Effector memory CD8-positive, alpha-beta T cell (primary cell): ENCODE measurements around the gene COX20.
A peak's percentile ranks its signal among the peaks of the same experiment; 100 is the strongest.

ENCODE experiments used
- ATAC-seq: fragments of 150-1000 bp; cut with Tn5 transposase; replicated peaks from 2 replicates; pipeline ENCODE4 v1.10.0; 2021; ENCODE audit warnings: mild to moderate bottlenecking, moderate library complexity
- DNase-seq, 3 experiments: peaks; one replicate each; pipeline ENCODE4 v3.0.0; 2021
- H3K27ac Mint-ChIP-seq, 2 donors: one replicate each; pipeline ENCODE4 v1.8.0; 2022; ENCODE audit warnings: mild to moderate bottlenecking in 2 of 2, mixed read lengths in 2 of 2, moderate library complexity in 2 of 2
- H3K27me3 Mint-ChIP-seq, 2 donors: one replicate each; pipeline ENCODE4 v1.8.0; 2022; ENCODE audit warnings: mixed read lengths in 2 of 2
- H3K36me3 Mint-ChIP-seq: one replicate; pipeline ENCODE4 v1.8.0; 2022; ENCODE audit warnings: mild to moderate bottlenecking, moderate library complexity, mixed read lengths; ENCODE audit not compliant: insufficient read depth
- H3K4me1 Mint-ChIP-seq, 2 donors: one replicate each; pipeline ENCODE4 v1.8.0; 2022; ENCODE audit warnings: low read depth in 2 of 2, mixed read lengths in 2 of 2
- H3K4me3 Mint-ChIP-seq, 2 donors: one replicate each; pipeline ENCODE4 v1.8.0; 2022; ENCODE audit warnings: mild to moderate bottlenecking in 2 of 2, mixed read lengths in 2 of 2, moderate library complexity in 2 of 2
- H3K9me3 Mint-ChIP-seq, 2 donors: one replicate each; pipeline ENCODE4 v1.8.0; 2022; ENCODE audit warnings: mixed read lengths in 2 of 2

The COX20 gene

DNA sequence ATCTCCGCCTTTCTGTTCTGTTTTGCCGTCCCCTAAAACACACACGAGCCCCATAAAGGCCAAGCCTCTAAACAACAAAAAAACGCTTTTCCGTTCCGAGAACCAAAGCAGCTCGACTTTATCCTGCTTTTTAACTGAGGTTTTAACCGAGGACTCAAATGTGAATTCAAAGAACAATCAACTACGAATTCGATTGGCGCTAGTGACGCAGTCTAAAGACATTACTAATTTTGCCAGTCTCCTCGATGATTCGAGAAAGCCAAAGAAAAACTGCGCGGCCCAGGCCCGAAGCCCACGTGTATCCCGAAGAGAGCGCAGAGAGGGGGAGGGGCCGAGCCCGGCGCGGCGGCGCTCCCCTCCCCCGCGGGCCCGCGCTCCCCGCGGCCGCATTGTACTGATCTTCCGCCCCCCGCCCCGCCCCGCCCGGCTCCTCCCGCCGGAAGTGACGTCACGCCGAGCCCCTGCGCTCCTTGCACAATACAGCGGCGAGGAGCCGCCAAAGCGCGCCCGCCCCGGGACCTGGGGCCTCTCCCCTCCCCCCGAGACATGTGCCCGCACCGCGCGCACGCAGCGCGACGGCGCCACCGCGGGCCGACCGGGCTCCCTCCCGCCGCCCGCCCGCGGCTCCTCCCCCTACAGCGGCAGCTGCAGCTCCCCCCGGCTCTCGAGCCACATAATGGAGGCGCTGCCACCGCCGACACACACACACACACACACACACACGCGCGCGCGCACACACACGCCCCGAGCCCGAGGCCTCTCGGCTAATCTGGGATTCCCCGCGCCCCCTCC lies 27.4 kb downstream of the COX20 start:
- DNase-seq (peak; percentile 88 to 91 (median 89)), ATAC-seq (peak; percentile 58)
- peak overlapping the region; percentile 98 to 100 for H3K27ac Mint-ChIP-seq
- H3K4me3 Mint-ChIP-seq = peak overlapping the region; percentile 90 to 97
- H3K4me1 Mint-ChIP-seq = peaks cover 31 to 46% of the 10 kb centered on the region in 2 donors
- H3K27me3 Mint-ChIP-seq = no peaks in the 10 kb centered on the region
- no peaks in the 10 kb centered on the region for H3K9me3 Mint-ChIP-seq
- peaks cover 77% of the 10 kb centered on the region for H3K36me3 Mint-ChIP-seq

DNA sequence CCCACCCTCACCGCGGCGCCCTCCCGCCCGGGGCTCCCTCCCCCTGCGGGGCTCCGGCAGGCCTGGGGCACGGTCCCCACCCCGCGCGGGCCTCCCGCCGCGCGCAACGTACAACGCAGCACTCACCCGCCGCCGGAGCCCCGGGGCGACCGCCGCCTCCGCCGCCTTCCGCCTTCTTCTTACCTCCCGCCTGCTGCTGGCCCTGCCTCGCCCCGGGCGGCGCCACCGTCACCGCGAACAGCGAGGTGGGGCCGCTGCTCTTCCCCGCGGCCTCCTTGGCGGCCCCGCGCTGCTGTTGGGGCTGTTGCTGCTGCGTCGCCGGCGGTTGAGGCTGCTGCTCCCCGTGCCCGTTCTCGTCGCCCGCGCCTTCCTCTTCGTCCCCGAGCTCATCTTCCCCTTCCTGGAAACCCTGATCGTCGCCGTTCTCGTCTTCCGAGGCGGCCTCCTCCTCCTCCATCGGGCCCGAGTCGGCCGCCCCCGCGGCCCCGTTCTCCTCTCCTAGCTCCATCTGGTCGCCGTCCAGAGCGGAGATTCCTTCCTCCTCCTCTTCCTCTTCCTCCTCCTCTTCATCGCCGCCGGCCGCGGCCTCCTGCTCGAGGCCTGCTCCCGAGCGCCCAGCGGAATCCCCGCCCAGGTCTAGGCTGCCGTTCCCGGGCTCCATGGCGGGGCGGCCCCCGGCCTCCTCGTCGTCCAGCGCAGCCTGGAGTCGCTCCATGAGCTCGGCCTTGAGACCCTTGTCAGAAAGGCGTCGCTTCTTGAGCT lies 28.2 kb downstream of the COX20 start:
- Mint-ChIP-seq H3K36me3 (peaks cover 69% of the 10 kb centered on the region), H3K4me1 (peaks cover 27 to 43% of the 10 kb centered on the region in 2 donors), H3K4me3 (peak overlapping the region; percentile 90 to 97), H3K9me3 (no peaks in the 10 kb centered on the region), H3K27me3 (no peaks in the 10 kb centered on the region), H3K27ac (peak overlapping the region; percentile 98 to 100)
- no peak for DNase-seq
- ATAC-seq = no peak

DNA sequence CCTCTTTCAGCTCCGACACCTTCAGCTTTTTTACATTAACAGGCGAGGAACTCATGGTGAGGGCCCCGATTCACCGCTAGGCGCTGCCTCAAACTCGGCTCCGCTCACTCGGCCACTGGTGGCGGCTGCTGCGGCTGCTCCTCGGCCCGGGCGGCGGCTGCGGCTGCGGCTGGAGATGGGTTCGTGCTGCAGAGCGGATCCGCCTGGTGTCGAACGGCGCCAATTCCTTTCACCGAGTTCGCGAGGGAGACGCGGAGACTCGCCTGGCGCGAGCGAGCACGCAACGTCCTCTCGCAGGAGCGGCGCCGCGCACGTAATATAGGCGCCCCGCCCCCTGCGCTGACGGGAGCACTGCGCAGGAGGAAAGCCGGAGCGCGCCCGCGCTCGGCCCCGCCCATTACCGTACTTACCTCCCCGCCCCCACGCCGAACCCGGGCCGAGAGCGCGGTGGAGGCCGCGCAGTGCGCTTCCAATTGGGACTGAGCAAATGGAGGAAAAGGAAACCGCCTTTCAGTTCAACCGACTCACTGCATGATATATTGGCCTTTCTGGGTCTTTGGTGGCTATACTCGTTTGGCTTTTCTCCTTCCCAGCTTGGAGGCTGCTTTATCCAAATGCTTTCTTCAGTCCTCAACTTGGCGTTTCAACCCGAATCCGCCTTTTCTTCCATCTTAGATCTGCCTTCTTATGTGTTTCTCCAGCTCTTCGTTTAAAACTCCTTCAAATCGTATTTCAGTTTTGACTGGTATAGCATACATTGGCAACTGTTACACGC lies 29.0 kb downstream of the COX20 start, which contains the start of gene HNRNPU:
TSS of gene HNRNPU (minus strand) at position 291 of the 775 bp plus-strand sequence. CDS start at position 55, 236 bp downstream.
- peak; percentile 58 for ATAC-seq
- H3K27ac Mint-ChIP-seq = peak within 1 kb of the TSS; percentile 98 to 100
- peak; percentile 94 to 97 (median 97) for DNase-seq
- H3K27me3 Mint-ChIP-seq = no peaks in the 10 kb centered on the region
- H3K4me1 Mint-ChIP-seq = peaks cover 24 to 38% of the 10 kb centered on the region in 2 donors
- no peaks in the 10 kb centered on the region for H3K9me3 Mint-ChIP-seq
- H3K4me3 Mint-ChIP-seq = peak within 1 kb of the TSS; percentile 90 to 97
- peaks cover 61% of the 10 kb centered on the region for H3K36me3 Mint-ChIP-seq

DNA sequence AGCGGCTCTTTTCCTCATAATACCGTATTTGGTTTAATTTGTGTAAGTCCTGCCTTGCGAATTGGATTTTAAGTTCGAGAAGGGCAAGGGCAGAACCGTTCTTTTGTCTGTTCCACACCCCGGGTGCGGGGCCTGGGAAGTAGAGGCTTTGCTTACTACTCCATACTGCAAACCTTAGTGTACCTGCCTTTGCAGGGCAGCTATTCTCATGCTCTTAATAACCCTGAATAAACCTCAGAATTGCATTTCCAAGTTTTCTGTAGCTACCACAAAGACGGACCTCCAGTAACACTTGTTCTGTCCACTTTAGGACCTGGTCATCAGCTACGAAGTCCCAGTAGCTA lies 29.5 kb downstream of the COX20 start:
- Mint-ChIP-seq H3K9me3 (no peaks in the 10 kb centered on the region), H3K36me3 (peaks cover 56% of the 10 kb centered on the region), H3K27ac (peak overlapping the region; percentile 98 to 100), H3K4me3 (peak overlapping the region; percentile 90 to 97), H3K4me1 (peaks cover 23 to 32% of the 10 kb centered on the region in 2 donors), H3K27me3 (no peaks in the 10 kb centered on the region)
- ATAC-seq (no peak), DNase-seq (peak in 1 of 3 experiments; percentile 19)

DNA sequence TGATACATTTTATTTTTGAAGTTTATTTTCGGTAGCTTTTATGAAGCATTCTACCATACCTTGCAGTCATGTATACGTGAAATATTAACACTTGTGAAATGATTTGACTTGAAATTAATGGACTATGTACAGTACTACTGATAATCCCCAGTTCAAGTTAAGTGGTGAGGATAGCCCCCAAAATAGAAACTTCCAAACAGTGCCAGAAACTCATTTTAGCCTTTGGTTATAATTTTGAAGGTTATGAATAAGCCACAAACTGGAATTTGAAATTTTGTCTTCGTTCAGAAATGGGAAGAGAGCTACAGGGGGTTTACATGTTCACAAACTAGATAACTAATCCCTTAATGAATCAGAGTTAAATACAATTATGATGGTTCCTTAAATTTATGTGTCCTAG lies 30.4 kb downstream of the COX20 start:
- Mint-ChIP-seq H3K36me3 (peaks cover 48% of the 10 kb centered on the region), H3K4me3 (peak overlapping the region; percentile 90 to 97)
- ATAC-seq = no peak

DNA sequence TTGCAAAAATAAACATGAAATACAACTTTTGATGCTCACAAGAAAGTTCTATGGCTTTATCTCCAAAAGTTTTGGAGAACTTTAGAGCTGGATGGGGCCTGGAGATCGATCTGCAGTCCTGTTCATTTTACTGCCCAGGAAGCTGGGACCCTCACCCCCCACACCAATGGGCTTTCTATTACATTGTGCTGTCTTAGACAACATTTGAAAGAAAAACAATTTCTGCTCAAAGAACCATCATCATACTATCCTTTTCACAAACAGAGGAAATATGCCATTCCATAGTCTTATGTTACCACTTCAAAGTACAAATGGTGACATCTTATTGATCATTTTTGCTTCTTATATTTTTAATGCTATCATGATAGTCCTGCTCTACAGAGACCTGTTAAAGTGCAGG lies 30.9 kb downstream of the COX20 start:
- Mint-ChIP-seq H3K4me1 (peaks cover 16 to 19% of the 10 kb centered on the region in 2 donors), H3K9me3 (no peaks in the 10 kb centered on the region), H3K36me3 (peaks cover 42% of the 10 kb centered on the region), H3K27me3 (no peaks in the 10 kb centered on the region), H3K27ac (no peak overlapping the region), H3K4me3 (no peak overlapping the region)
- ATAC-seq = no peak
- no peak for DNase-seq

More for the DNA sequence above, 30.4 kb downstream of the COX20 start:
- no peaks in the 10 kb centered on the region for H3K9me3 Mint-ChIP-seq
- no peak for DNase-seq
- H3K27ac Mint-ChIP-seq = peak overlapping the region; percentile 98 to 100
- H3K27me3 Mint-ChIP-seq = no peaks in the 10 kb centered on the region
- peaks cover 21 to 24% of the 10 kb centered on the region in 2 donors for H3K4me1 Mint-ChIP-seq

DNA sequence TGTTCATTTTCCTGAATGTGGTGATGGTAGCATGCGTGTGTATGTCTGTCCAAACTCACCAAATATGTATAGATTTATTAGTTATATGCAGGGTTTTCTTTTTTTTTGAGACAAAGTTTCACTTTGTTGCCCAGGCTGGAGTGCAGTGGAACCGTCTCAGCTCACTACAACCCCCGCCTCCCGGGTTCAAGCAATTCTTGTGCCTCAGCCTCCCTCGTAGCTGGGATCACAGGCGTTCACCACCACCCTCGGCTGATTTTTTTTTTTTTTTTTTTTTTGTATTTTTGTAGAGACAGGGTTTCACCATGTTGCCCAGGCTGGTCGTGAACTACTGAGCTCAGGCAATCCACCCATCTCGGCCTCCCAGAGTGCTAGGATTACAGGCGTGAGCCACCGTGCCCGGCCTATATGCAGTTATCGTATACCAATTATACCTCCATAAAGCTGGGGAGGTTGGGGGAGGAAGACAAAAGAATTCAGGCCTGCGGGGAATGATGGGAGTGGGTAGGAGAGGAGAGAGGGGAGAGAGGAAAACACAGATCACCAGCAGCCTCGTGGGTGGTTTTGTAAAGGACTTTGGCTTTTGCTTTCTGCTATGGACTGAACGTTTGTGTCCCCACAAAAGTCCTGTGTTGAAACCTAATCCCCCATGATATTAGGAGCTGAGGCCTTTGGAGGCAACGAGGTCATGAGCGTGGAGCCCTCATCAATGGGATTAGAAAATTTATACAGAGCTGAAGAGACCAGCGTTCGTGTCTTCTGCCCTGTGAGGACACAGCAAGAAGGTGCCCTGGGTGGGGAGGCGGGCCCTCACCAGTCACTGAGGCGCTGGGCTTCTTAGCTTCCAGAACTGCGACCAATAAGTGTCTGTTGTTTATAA lies 33.3 kb downstream of the COX20 start:
- no peak for ATAC-seq

DNA sequence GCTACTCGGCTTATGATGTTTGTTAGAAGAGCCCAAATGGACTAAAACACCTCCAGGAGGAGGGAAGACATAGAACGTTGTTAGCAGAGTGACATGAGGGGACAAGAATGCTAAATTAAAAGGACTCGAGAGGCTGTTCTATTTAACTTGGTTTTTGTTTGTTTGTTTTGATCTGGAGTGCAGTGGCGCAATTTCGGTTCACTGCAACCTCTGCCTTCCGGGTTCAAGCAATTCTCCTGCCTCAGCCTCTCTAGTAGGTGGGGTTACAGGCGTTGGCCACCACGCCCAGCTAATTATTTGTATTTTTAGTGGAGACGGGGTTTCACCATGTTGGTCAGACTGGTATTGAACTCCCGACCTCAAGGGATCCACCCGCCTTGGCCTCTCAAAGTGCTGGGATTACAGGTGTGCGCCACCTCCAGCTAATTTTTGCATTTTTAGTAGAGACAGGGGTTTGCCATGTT lies 33.9 kb downstream of the COX20 start:
- H3K4me1 Mint-ChIP-seq = peaks cover 6% of the 10 kb centered on the region in 2 donors
- ATAC-seq = no peak
- H3K36me3 Mint-ChIP-seq = peaks cover 12% of the 10 kb centered on the region
- no peaks in the 10 kb centered on the region for H3K27me3 Mint-ChIP-seq
- no peak for DNase-seq
- no peaks in the 10 kb centered on the region for H3K9me3 Mint-ChIP-seq
- no peak overlapping the region for H3K27ac Mint-ChIP-seq
- no peak overlapping the region for H3K4me3 Mint-ChIP-seq

More for the DNA sequence above, 33.3 kb downstream of the COX20 start:
- peaks cover 6% of the 10 kb centered on the region in 2 donors for H3K4me1 Mint-ChIP-seq
- H3K27ac Mint-ChIP-seq = no peak overlapping the region
- H3K4me3 Mint-ChIP-seq = no peak overlapping the region
- no peaks in the 10 kb centered on the region for H3K9me3 Mint-ChIP-seq
- H3K36me3 Mint-ChIP-seq = peaks cover 18% of the 10 kb centered on the region
- H3K27me3 Mint-ChIP-seq = no peaks in the 10 kb centered on the region
- DNase-seq = no peak

DNA sequence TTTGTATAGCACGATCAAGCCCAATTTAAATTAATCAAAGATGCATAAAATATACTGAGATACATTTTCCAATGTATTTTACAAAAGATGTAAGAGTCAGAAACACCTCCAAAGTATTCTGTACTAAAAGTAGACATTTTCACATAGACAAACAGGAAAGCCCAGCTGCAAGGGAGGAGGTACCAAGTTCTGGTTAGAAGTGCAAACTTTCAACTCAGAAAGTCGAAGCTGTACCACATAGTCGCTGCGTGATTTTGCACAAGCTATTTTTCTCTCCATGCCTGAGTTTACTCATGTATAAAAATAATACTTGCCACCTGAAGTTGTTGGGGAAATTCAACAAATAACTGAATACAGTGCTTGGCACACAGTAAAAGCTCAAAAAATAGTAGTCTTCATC lies 34.5 kb downstream of the COX20 start:
- no peak for DNase-seq
- no peak for ATAC-seq
- H3K4me3 Mint-ChIP-seq = no peak overlapping the region
- H3K4me1 Mint-ChIP-seq = peaks cover 2 to 4% of the 10 kb centered on the region in 2 donors
- no peaks in the 10 kb centered on the region for H3K9me3 Mint-ChIP-seq
- no peaks in the 10 kb centered on the region for H3K27me3 Mint-ChIP-seq
- no peak overlapping the region for H3K27ac Mint-ChIP-seq
- H3K36me3 Mint-ChIP-seq = peaks cover 6% of the 10 kb centered on the region

DNA sequence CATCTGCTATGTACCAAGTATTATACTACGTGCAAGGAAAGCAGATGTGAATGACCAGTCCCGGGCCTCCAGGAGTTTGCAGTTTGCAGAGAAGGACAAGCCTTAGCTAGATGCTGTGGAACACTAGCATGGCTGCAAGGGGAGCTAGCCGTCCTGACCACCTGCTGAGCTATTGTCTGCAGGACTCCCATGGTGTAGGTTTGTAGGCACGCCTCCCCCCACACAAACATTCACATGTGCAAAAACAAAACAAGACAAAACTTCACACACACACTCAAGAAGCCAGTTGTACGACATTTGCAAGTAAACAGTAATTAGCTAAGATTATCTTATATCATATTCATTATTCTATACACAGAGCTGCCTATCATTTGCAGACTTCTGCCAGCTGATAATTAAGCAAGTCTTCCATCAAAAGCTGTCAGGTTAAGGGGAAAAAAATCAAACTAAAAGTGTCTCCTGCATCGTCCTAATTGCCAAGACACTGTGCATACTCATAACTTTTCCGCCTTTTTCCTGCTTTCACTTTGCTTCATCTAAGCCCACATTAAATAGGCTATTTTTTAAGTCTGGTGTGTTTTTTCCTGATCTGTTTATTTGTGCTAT lies 39.6 kb downstream of the COX20 start:
- no peaks in the 10 kb centered on the region for H3K9me3 Mint-ChIP-seq
- DNase-seq = no peak
- ATAC-seq = no peak
- no peaks in the 10 kb centered on the region for H3K27me3 Mint-ChIP-seq
- no peak overlapping the region for H3K4me3 Mint-ChIP-seq
- H3K4me1 Mint-ChIP-seq = no peaks in the 10 kb centered on the region
- no peaks in the 10 kb centered on the region for H3K36me3 Mint-ChIP-seq
- no peak overlapping the region for H3K27ac Mint-ChIP-seq

DNA sequence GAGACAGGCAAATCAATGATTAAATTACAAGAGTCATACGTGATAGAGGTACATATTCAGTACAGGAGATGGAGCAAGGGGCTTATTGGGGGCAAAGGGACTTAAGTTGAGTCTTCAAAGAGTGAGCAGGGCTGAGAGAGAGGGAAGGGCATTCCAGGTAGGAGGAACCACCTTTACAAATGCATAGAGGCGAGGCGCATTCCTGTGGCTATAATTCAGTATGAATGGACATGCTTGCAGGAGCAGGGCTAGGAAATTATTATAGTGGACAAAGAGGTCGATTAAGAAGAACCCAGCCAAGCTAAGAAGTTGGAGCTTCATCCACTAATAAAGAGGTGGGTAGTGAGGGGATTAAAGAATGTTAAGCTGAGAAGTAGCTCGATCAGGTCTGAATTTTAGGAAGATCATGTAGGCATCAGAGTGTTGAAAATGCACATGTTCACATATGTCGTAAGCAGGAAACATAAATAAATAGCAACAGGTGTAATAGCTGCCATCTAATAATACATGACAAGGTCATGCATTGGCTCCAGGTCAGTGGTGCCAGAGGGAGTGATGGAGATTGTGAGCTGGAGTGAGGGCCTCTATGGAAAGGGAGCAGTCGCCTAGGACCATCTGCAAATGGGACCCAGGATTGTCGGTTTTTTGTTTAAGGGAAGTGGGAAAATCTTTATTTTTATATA lies 40.9 kb downstream of the COX20 start:
- H3K27me3 Mint-ChIP-seq = no peaks in the 10 kb centered on the region
- H3K9me3 Mint-ChIP-seq = no peaks in the 10 kb centered on the region
- H3K36me3 Mint-ChIP-seq = no peaks in the 10 kb centered on the region
- DNase-seq (no peak), ATAC-seq (no peak)
- H3K27ac Mint-ChIP-seq = no peak overlapping the region
- no peak overlapping the region for H3K4me3 Mint-ChIP-seq
- H3K4me1 Mint-ChIP-seq = no peaks in the 10 kb centered on the region

DNA sequence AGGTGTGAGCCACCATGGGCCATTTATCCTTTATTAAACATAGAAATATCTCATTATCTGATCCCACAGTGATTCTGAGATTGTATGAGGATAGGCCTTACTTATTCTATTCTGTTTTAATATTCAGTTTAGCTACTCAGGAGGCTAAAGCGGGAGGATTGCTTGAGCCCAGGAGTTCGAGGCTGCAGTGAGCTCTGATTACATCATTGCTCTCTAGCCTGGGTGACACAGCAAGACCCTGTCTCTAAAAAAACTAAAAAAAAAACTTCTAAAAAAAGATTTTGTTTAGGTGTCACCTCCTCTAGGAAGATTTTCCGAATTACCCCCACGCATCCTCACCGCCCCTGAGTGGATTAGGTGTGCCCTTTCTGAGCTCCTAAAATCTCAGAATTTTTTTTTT lies 43.2 kb downstream of the COX20 start:
- Mint-ChIP-seq H3K9me3 (no peaks in the 10 kb centered on the region), H3K36me3 (no peaks in the 10 kb centered on the region), H3K27ac (no peak overlapping the region), H3K4me1 (no peaks in the 10 kb centered on the region), H3K27me3 (peaks cover 0 to 9% of the 10 kb centered on the region in 2 donors), H3K4me3 (no peak overlapping the region)
- DNase-seq (no peak), ATAC-seq (no peak)
